ENCODE results near the gene OR8B12. TPM values are rescaled to one million over a fixed set of nuclear protein-coding genes. Genes with fewer than 3 reads are reported as not detected.

The OR8B12 gene
- total RNA-seq, 1 experiment from 2014 or later = not detected

DNA sequence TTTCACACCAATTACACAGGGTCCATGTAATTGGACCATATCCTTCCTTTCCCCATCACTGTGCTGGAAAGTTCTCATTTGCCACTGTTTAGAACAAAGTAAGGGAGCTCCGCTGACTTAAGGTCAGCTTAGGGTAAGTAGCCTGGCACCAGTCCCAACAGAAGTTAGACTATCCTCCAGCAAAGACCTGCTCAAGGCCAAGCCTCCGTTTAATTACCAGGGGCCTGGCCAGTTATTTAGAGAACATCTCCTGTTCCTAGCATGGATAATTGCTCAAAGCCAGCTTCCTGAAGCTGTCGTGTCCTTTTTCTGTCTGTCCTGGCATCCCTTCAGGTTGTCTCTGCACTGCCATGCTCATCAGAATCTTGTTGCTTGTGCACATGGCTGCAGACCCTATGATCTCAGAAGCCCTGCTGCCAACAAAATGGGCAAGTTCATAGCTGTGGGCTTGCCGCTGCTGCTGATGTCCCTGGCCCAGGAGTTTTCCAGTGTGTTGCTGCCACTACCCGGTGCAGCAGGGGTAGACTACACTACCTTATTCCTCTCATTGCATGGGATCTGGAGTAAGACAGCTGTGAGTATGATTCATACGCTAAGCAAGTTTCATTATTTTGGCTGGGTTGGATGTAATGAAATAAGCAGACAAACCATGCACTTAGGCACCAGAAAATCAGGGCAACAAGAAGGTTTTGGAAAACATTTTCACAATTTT is 34.4 kb upstream of the OR8B12 start:
- ChIA-PET CTCF (no interaction called here), POLR2A (ENCODE audit: unreplicated experiment) (no interaction called here)
- H3K4me3 ChIP-seq (ENCODE audit: low read length) = no peak overlapping the region
- no peaks in the 10 kb centered on the region for H3K79me2 ChIP-seq (ENCODE audit: low read length)
- DNase-seq (no peak), ATAC-seq (no peak)
- no peaks in the 10 kb centered on the region for H3K36me3 ChIP-seq (ENCODE audit: low read depth, low read length)
- peaks cover 78% of the 10 kb centered on the region for H3K27me3 ChIP-seq (ENCODE audit: low read length)
- no peaks in the 10 kb centered on the region for H3F3A ChIP-seq (ENCODE audit: low read length, unreplicated experiment)
- no peaks in the 10 kb centered on the region for H3K9me2 ChIP-seq (replicated peaks; ENCODE audit: low read length)
- no peak overlapping the region for H2AFZ ChIP-seq (ENCODE audit: low read length)
- no TSS peak for BruUV-seq (replicated peaks)
- intact Hi-C loops (cut with micrococcal nuclease) = no loop called here
- no peaks in the 10 kb centered on the region for H3K4me1 ChIP-seq (ENCODE audit: insufficient read depth, low read length)
- H3K9ac ChIP-seq (ENCODE audit: low read length) = no peak overlapping the region
- no peak for TF ChIP-seq EZH2 (IDR thresholded peaks at IDR 0.05; ENCODE audit: low read length, unreplicated experiment)
- no peak for TF ChIP-seq EZH2phosphoT487 (IDR thresholded peaks at IDR 0.05; ENCODE audit: borderline replicate concordance, low read length)
- TF ChIP-seq, protein P1, sequence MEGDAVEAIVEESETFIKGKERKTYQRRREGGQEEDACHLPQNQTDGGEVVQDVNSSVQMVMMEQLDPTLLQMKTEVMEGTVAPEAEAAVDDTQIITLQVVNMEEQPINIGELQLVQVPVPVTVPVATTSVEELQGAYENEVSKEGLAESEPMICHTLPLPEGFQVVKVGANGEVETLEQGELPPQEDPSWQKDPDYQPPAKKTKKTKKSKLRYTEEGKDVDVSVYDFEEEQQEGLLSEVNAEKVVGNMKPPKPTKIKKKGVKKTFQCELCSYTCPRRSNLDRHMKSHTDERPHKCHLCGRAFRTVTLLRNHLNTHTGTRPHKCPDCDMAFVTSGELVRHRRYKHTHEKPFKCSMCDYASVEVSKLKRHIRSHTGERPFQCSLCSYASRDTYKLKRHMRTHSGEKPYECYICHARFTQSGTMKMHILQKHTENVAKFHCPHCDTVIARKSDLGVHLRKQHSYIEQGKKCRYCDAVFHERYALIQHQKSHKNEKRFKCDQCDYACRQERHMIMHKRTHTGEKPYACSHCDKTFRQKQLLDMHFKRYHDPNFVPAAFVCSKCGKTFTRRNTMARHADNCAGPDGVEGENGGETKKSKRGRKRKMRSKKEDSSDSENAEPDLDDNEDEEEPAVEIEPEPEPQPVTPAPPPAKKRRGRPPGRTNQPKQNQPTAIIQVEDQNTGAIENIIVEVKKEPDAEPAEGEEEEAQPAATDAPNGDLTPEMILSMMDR (conservative IDR thresholded peaks at IDR 0.05; ENCODE audit: low read depth, low read length) = no peak
- no peaks in the 10 kb centered on the region for H3K9me3 ChIP-seq (ENCODE audit: low read length)
- no peak overlapping the region for H3K27ac ChIP-seq (ENCODE audit: low read length)
- H3K4me2 ChIP-seq (ENCODE audit: low read length) = no peak overlapping the region
- no peaks in the 10 kb centered on the region for H4K20me1 ChIP-seq (ENCODE audit: low read length)

DNA sequence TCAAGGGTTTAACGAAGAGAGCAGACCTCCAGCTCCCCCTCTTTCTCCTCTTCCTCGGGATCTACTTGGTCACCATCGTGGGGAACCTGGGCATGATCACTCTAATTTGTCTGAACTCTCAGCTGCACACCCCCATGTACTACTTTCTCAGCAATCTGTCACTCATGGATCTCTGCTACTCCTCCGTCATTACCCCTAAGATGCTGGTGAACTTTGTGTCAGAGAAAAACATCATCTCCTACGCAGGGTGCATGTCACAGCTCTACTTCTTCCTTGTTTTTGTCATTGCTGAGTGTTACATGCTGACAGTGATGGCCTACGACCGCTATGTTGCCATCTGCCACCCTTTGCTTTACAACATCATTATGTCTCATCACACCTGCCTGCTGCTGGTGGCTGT is 26.7 kb upstream of the OR8B12 start:
- Histone ChIP-seq H3K27me3 (ENCODE audit: low read length) (peaks cover 90% of the 10 kb centered on the region), H3K4me1 (ENCODE audit: insufficient read depth, low read length) (no peaks in the 10 kb centered on the region), H3K9me2 (replicated peaks; ENCODE audit: low read length) (no peaks in the 10 kb centered on the region), H3K9me3 (ENCODE audit: low read length) (no peaks in the 10 kb centered on the region), H3K4me3 (ENCODE audit: low read length) (no peak overlapping the region), H3K27ac (ENCODE audit: low read length) (no peak overlapping the region), H3K9ac (ENCODE audit: low read length) (no peak overlapping the region), H3K36me3 (ENCODE audit: low read depth, low read length) (no peaks in the 10 kb centered on the region), H3K4me2 (ENCODE audit: low read length) (no peak overlapping the region), H4K20me1 (ENCODE audit: low read length) (no peaks in the 10 kb centered on the region), H2AFZ (ENCODE audit: low read length) (no peak overlapping the region), H3K79me2 (ENCODE audit: low read length) (no peaks in the 10 kb centered on the region), H3F3A (ENCODE audit: low read length, unreplicated experiment) (no peaks in the 10 kb centered on the region)
- no peak for DNase-seq
- ChIA-PET CTCF (interaction anchor here (0.6 kb wide), 1 partner anchor 269 kb away, joined by 5 read pairs; no protein-coding TSS in a partner anchor), POLR2A (ENCODE audit: unreplicated experiment) (no interaction called here)
- BruUV-seq (replicated peaks) = no TSS peak
- intact Hi-C loops (cut with micrococcal nuclease) = no loop called here
- no peak for ATAC-seq
- TF ChIP-seq EZH2 (IDR thresholded peaks at IDR 0.05; ENCODE audit: low read length, unreplicated experiment) = no peak
- TF ChIP-seq EZH2phosphoT487 (IDR thresholded peaks at IDR 0.05; ENCODE audit: borderline replicate concordance, low read length) = no peak
- TF ChIP-seq, protein P1 (conservative IDR thresholded peaks at IDR 0.05; ENCODE audit: low read depth, low read length) = no peak

DNA sequence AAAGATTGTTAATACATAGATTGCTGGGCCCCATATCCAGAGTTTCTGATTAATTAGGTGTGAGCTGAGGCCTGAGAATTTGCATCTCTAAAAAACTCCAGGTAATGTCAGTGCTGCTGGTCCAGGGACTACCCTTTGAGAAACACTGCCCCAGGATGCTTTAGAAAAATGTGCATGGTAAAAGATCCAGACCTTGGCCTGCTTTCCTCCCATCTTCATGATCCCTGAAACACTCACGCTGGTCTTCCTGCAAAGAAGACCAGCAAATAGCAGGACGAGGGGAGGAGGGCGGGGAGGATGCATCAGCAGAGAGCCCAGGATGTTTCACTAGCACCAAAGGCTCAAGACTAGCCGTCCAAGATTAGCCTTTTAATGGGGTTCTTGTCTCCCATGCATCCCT is 26.2 kb upstream of the OR8B12 start, which contains the start of gene OR8A1:
Gene OR8A1, plus strand, starts transcription at position 301 of the 400 bp plus-strand sequence. CDS start 123 bp downstream, outside the sequence.
- Histone ChIP-seq H3K4me2 (ENCODE audit: low read length) (no peak within 1 kb of the TSS), H4K20me1 (ENCODE audit: low read length) (no peaks in the 10 kb centered on the region), H3K4me1 (ENCODE audit: insufficient read depth, low read length) (no peaks in the 10 kb centered on the region), H3F3A (ENCODE audit: low read length, unreplicated experiment) (no peaks in the 10 kb centered on the region), H3K36me3 (ENCODE audit: low read depth, low read length) (no peaks in the 10 kb centered on the region), H2AFZ (ENCODE audit: low read length) (no peak within 1 kb of the TSS), H3K79me2 (ENCODE audit: low read length) (no peaks in the 10 kb centered on the region), H3K27ac (ENCODE audit: low read length) (no peak within 1 kb of the TSS), H3K9me3 (ENCODE audit: low read length) (no peaks in the 10 kb centered on the region), H3K27me3 (ENCODE audit: low read length) (peaks cover 90% of the 10 kb centered on the region), H3K9me2 (replicated peaks; ENCODE audit: low read length) (no peaks in the 10 kb centered on the region), H3K9ac (ENCODE audit: low read length) (no peak within 1 kb of the TSS), H3K4me3 (ENCODE audit: low read length) (no peak within 1 kb of the TSS)
- CTCF ChIA-PET = interaction anchor here (0.6 kb wide), 1 partner anchor 268 kb away, joined by 5 read pairs; no protein-coding TSS in a partner anchor
- DNase-seq (no peak), ATAC-seq (no peak)
- intact Hi-C loops (cut with micrococcal nuclease) = no loop called here
- no TSS peak for BruUV-seq (replicated peaks)
- POLR2A ChIA-PET (ENCODE audit: unreplicated experiment) = no interaction called here
- TF ChIP-seq, protein P1 (conservative IDR thresholded peaks at IDR 0.05; ENCODE audit: low read depth, low read length) = no peak
- TF ChIP-seq EZH2phosphoT487 (IDR thresholded peaks at IDR 0.05; ENCODE audit: borderline replicate concordance, low read length) (no peak), EZH2 (IDR thresholded peaks at IDR 0.05; ENCODE audit: low read length, unreplicated experiment) (no peak)

Data from PC-3 (cell line).